Esophagus muscularis mucosa (tissue), 4 donors: ENCODE results near the gene PHACTR3. TPM values are rescaled to one million over a fixed set of nuclear protein-coding genes. Genes with fewer than 3 reads are reported as not detected.

Source experiments
- DNase-seq: peaks from one replicate; pipeline ENCODE4 v3.0.0-alpha.2; 2017; ENCODE audit errors: extremely low spot score
- H3K27ac ChIP-seq, 4 donors: fragments of 200-600 bp; sonication (generic); replicated peaks in 1 of 4; 1 replicate in 3 of 4; 2 replicates in 1 of 4; pipeline ENCODE4 v1.5.1; 2016 to 2019; ENCODE audit warnings: mild to moderate bottlenecking in 1 of 4
- H3K27me3 ChIP-seq, 4 donors: fragments of 200-600 bp; sonication (generic); one replicate each; pipeline versions ENCODE4 v1.5.1 to v1.6.0; 2016 to 2019
- H3K36me3 ChIP-seq, 4 donors: fragments of 200-600 bp; sonication (generic); one replicate each; pipeline ENCODE4 v1.5.1; 2016 to 2019
- H3K4me1 ChIP-seq, 4 donors: fragments of 200-600 bp; sonication (generic); one replicate each; pipeline ENCODE4 v1.5.1; 2016 to 2019
- H3K4me3 ChIP-seq, 4 donors: fragments of 200-600 bp; sonication (generic); 1 replicate in 2 of 4; 2 replicates in 2 of 4; pipeline ENCODE4 v1.5.1; 2016 to 2019; ENCODE audit warnings: mild to moderate bottlenecking in 4 of 4, moderate library complexity in 1 of 4
- H3K9me3 ChIP-seq, 4 donors: fragments of 200-600 bp; sonication (generic); 1 replicate in 3 of 4; 2 replicates in 1 of 4; pipeline ENCODE4 v1.5.1; 2016 to 2019
- EP300 ChIP-seq: sonication (generic); formaldehyde crosslinking; IDR thresholded peaks from one replicate; pipeline ENCODE4 v1.6.1; 2017; ENCODE audit warnings: antibody characterized with exemption
- POLR2A ChIP-seq: fragments of 450-650 bp; IDR thresholded peaks from one replicate; pipeline ENCODE4 v1.6.1; 2017; ENCODE audit warnings: antibody characterized with exemption, moderate library complexity, mild to moderate bottlenecking, low read depth
- POLR2AphosphoS5 ChIP-seq, 2 donors: sonication (generic); formaldehyde crosslinking; IDR thresholded peaks; one replicate each; pipeline ENCODE4 v1.6.1; 2017; ENCODE audit warnings: antibody characterized with exemption in 2 of 2
- WGBS: methylation state at CpG from one replicate; pipeline ENCODE4 v1.1.5; 2018; 5-methylcytosine and 5-hydroxymethylcytosine counted together
- intact Hi-C: fragments of 100-400 bp; cut with DNase I; formaldehyde crosslinking; loops from one replicate; pipeline ENCODE4 v1.15.1; 2023
- total RNA-seq, 4 donors: library from RNA; depleted of rRNA; stranded (reverse); fragments of >200 nt; gene quantifications; one replicate each; pipeline versions ENCODE4 v1.1.0 to v1.2.1, GENCODE V29; 2016
- TF ChIP-seq, protein P1 (sequence below), 3 experiments: fragments of 200-600 bp in 2 of 3; fragments of 450-650 bp in 1 of 3; sonication (generic) in 2 of 3; IDR thresholded peaks; one replicate each; pipeline ENCODE4 v1.5.1; 2017 to 2019; ENCODE audit warnings: antibody characterized with exemption in 3 of 3, mild to moderate bottlenecking in 2 of 3, moderate library complexity in 1 of 3

PHACTR3 gene
- total RNA-seq, 4 donors from 2014 or later = 0.17 to 0.86 (median 0.56) TPM

DNA sequence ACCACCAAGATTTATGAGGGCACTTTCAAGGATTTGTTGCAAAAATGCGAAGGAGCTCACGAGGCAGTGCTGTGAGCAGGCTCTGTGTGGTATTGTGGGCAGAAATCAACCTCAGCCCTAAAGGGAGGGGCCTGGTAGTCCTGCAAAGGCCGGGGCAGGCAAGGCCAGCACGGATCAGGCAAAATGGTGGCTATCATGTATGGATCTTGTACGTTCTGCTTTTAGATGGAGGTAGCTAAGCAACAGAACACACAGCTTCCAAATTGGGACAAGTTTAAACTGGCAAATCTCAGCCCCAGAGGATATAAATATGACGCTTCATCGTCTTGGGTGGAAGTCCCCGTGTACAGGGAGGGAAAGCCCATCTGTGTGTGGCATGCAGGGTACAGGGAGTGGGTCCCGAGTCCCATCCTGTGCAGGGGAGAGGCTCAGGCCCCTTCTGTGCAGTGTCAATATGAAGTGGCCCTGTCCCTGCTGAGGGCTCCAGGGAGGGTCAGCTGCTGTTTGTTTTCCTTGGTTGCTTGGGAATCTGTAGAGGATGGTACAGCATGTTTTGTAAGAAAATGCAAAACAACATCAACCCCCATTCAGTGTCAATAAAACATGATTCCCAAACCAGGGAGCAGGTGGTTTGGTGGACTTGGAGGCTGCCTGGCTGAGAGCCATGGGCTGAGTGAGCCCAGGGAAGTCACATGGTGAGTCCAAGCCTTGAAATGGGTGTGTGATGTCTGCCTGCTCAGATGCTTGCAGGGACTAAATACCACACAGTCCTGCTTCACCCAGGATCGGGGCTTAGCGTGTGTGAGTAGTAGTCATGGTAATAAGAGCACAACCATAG, 216.1 kb downstream of the PHACTR3 start:
- Histone ChIP-seq H3K4me3 (no peak overlapping the region), H3K27ac (no peak overlapping the region), H3K36me3 (no peaks in the 10 kb centered on the region), H3K9me3 (no peaks in the 10 kb centered on the region), H3K27me3 (no peaks in the 10 kb centered on the region), H3K4me1 (peaks cover 15 to 22% (median 18%) of the 10 kb centered on the region in 4 donors)
- DNase-seq = peak; percentile 80
- WGBS = 57% methylated on average over 8 of the region's 11 CpGs
- TF ChIP-seq, protein P1, sequence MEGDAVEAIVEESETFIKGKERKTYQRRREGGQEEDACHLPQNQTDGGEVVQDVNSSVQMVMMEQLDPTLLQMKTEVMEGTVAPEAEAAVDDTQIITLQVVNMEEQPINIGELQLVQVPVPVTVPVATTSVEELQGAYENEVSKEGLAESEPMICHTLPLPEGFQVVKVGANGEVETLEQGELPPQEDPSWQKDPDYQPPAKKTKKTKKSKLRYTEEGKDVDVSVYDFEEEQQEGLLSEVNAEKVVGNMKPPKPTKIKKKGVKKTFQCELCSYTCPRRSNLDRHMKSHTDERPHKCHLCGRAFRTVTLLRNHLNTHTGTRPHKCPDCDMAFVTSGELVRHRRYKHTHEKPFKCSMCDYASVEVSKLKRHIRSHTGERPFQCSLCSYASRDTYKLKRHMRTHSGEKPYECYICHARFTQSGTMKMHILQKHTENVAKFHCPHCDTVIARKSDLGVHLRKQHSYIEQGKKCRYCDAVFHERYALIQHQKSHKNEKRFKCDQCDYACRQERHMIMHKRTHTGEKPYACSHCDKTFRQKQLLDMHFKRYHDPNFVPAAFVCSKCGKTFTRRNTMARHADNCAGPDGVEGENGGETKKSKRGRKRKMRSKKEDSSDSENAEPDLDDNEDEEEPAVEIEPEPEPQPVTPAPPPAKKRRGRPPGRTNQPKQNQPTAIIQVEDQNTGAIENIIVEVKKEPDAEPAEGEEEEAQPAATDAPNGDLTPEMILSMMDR (IDR thresholded peaks at IDR 0.05) = no peak
- TF ChIP-seq POLR2AphosphoS5 (IDR thresholded peaks at IDR 0.05) = no peak
- no peak for TF ChIP-seq EP300
- TF ChIP-seq POLR2A = no peak
- intact Hi-C loops = no loop called here

DNA sequence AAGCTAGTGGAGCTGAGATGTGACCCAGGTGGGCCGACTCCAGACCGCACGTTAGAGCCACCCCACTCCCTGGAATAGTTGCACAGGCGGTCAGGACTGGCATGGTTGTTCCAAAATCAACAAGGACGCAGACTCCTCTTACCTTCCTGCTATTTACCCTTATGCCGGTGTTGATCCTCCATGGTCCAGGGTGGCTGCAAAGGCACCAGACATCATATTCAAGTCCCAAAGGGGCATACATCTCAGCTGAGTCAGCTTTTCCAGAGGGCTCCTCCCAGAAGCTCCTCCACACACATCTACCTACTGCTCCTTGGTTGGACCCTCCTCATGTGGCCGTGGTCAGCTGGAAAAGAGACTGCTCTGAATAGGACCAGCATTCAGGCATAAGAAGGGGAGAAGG, 216.9 kb downstream of the PHACTR3 start:
- WGBS = 97% methylated on average over 7 of the region's 7 CpGs
- Histone ChIP-seq H3K27ac (no peak overlapping the region), H3K4me1 (peaks cover 15 to 22% (median 18%) of the 10 kb centered on the region in 4 donors), H3K9me3 (no peaks in the 10 kb centered on the region), H3K36me3 (no peaks in the 10 kb centered on the region), H3K4me3 (no peak overlapping the region), H3K27me3 (no peaks in the 10 kb centered on the region)
- TF ChIP-seq POLR2A (no peak), EP300 (no peak), POLR2AphosphoS5 (IDR thresholded peaks at IDR 0.05) (no peak)
- TF ChIP-seq, protein P1 (IDR thresholded peaks at IDR 0.05) = no peak
- intact Hi-C loops = no loop called here
- DNase-seq = peak; percentile 60

DNA sequence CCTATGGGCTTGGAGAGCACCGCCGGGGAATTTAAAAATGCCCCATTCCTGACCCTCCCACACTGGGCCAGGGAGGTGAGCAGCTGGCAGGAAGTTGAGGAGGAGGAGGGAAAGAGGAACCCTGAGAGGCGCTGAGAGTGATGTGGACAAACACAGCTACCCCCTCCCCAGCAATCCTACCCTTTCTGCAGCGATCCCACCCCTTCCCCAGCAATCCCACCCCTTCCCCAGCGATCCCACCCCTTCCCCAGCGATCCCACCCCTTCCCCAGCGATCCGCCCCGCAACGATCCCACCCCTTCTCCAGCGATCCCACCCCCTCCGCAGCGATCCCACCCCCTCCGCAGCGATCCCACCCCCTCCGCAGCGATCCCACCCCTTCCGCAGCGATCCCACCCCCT, 217.4 kb downstream of the PHACTR3 start:
- Histone ChIP-seq H3K4me3 (no peak overlapping the region), H3K4me1 (peaks cover 17 to 22% (median 18%) of the 10 kb centered on the region in 4 donors), H3K36me3 (no peaks in the 10 kb centered on the region), H3K9me3 (no peaks in the 10 kb centered on the region), H3K27ac (no peak overlapping the region), H3K27me3 (no peaks in the 10 kb centered on the region)
- 76% methylated on average over 8 of the region's 19 CpGs for WGBS
- TF ChIP-seq EP300 (no peak), POLR2A (no peak), POLR2AphosphoS5 (IDR thresholded peaks at IDR 0.05) (no peak)
- TF ChIP-seq, protein P1 (IDR thresholded peaks at IDR 0.05) = no peak
- DNase-seq = no peak
- intact Hi-C loops = no loop called here

DNA sequence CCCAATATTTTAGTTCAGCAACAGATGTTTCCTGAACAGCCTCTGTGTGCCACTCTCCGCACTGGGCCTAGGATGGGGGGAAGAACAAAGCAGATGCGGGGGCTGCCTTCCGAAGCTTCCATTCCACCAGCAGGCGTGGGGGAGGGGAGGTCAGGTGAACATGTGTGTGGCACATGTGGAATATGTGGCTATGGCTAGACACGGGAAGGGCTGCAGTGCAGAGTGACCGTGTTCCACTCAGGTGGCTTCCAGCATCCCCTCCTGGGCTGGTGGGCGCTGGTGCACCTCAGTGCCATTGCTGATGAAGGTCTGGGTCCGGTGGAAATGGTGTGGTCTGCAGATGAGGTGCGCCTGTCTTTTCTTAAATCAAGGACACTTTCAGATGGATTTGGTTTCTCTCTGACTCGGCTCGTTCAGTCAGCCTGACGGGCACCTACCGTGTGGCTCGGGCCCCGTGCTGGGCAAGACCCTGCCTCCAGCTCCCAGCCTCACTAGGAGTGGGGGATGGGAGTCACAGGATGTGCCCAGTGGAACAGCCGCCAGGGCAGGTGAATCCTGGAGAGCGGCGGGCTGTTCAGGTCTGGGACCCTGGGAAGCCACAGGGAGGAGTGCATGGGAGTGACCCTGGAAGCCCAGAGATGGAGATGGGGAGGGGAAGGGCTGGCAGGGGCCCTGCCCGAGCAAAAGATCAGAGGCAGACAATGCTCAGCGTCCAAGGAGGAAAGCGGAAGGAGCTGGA, 218.1 kb downstream of the PHACTR3 start:
- Histone ChIP-seq H3K27ac (no peak overlapping the region), H3K4me3 (no peak overlapping the region), H3K9me3 (no peaks in the 10 kb centered on the region), H3K4me1 (peaks cover 17 to 22% (median 19%) of the 10 kb centered on the region in 4 donors), H3K36me3 (no peaks in the 10 kb centered on the region), H3K27me3 (no peaks in the 10 kb centered on the region)
- 79% methylated on average over 17 of the region's 21 CpGs for WGBS
- DNase-seq = peak; percentile 79
- no peak for TF ChIP-seq POLR2A
- TF ChIP-seq POLR2AphosphoS5 (IDR thresholded peaks at IDR 0.05) = no peak
- TF ChIP-seq, protein P1 (IDR thresholded peaks at IDR 0.05) = no peak
- no peak for TF ChIP-seq EP300
- intact Hi-C loops = no loop called here
